Loucy (cell line): ENCODE results near the gene KIFC1.
"Not testable (repeated sequence)": the region's sequence is repeated elsewhere in the genome, so short reads cannot be mapped to it uniquely, and the experiment has no call there.

Source experiments
- H2AFZ ChIP-seq: fragments of 200-600 bp; sonication (generic); 2 replicates; pipeline ENCODE4 v1.6.0; 2016; ENCODE audit warnings: antibody characterized with exemption, mild to moderate bottlenecking, low read length, moderate library complexity
- H3F3A ChIP-seq: fragments of 200-600 bp; 2 replicates; pipeline ENCODE4 v1.6.0; 2016; ENCODE audit warnings: antibody characterized with exemption, low read depth, mild to moderate bottlenecking
- H3K27me3 ChIP-seq: fragments of 200-600 bp; sonication (generic); 2 replicates; pipeline ENCODE4 v1.6.1; 2014; ENCODE audit warnings: low read length, mild to moderate bottlenecking; ENCODE audit not compliant: insufficient read depth, poor library complexity, severe bottlenecking
- H3K36me3 ChIP-seq: fragments of 200-600 bp; sonication (generic); 2 replicates; pipeline ENCODE4 v1.6.1; 2016; ENCODE audit warnings: low read length; ENCODE audit not compliant: insufficient read depth
- H3K4me1 ChIP-seq: fragments of 200-600 bp; sonication (generic); 2 replicates; pipeline ENCODE4 v1.5.1; 2014; ENCODE audit warnings: low read length, mild to moderate bottlenecking; ENCODE audit not compliant: insufficient read depth, poor library complexity, severe bottlenecking
- H3K4me2 ChIP-seq: fragments of 200-600 bp; sonication (generic); 2 replicates; pipeline ENCODE4 v1.6.0; 2014; ENCODE audit warnings: antibody characterized with exemption, low read length, low read depth, mild to moderate bottlenecking; ENCODE audit not compliant: poor library complexity, severe bottlenecking
- H3K4me3 ChIP-seq: fragments of 200-600 bp; sonication (generic); 2 replicates; pipeline ENCODE4 v1.5.1; 2014; ENCODE audit warnings: low read length, mild to moderate bottlenecking, mixed read lengths; ENCODE audit not compliant: poor library complexity, severe bottlenecking
- H3K79me2 ChIP-seq: fragments of 200-600 bp; sonication (generic); 2 replicates; pipeline ENCODE4 v1.6.1; 2014; ENCODE audit warnings: low read length; ENCODE audit not compliant: insufficient read depth
- H3K9ac ChIP-seq: fragments of 200-600 bp; sonication (generic); 2 replicates; pipeline ENCODE4 v1.6.0; 2014; ENCODE audit warnings: mild to moderate bottlenecking, low read depth, low read length, moderate library complexity; ENCODE audit not compliant: poor library complexity, severe bottlenecking
- H3K9me2 ChIP-seq: fragments of 200-600 bp; sonication (generic); replicated peaks from 2 replicates; pipeline ENCODE4 v1.6.1; 2016; ENCODE audit warnings: low read depth, low read length, mixed read lengths
- H3K9me3 ChIP-seq: fragments of 200-600 bp; sonication (generic); 2 replicates; pipeline ENCODE4 v1.6.1; 2014; ENCODE audit warnings: mild to moderate bottlenecking, antibody characterized with exemption, low read length, low read depth; ENCODE audit not compliant: insufficient read depth
- H4K20me1 ChIP-seq: fragments of 200-600 bp; sonication (generic); 2 replicates; pipeline ENCODE4 v1.6.0; 2014; ENCODE audit warnings: antibody characterized with exemption, low read length, mild to moderate bottlenecking; ENCODE audit not compliant: insufficient read depth, poor library complexity, severe bottlenecking
- CTCF ChIP-seq: fragments of 200-600 bp; sonication (generic); conservative IDR thresholded peaks from 2 replicates; pipeline ENCODE4 v1.5.1; 2014; ENCODE audit warnings: mild to moderate bottlenecking, antibody characterized with exemption, low read length
- EZH2phosphoT487 ChIP-seq: fragments of 200-600 bp; IDR thresholded peaks from 2 replicates; pipeline ENCODE4 v1.6.1; 2018; ENCODE audit warnings: antibody characterized with exemption, mild to moderate bottlenecking, moderate library complexity, borderline replicate concordance

The KIFC1 gene

DNA sequence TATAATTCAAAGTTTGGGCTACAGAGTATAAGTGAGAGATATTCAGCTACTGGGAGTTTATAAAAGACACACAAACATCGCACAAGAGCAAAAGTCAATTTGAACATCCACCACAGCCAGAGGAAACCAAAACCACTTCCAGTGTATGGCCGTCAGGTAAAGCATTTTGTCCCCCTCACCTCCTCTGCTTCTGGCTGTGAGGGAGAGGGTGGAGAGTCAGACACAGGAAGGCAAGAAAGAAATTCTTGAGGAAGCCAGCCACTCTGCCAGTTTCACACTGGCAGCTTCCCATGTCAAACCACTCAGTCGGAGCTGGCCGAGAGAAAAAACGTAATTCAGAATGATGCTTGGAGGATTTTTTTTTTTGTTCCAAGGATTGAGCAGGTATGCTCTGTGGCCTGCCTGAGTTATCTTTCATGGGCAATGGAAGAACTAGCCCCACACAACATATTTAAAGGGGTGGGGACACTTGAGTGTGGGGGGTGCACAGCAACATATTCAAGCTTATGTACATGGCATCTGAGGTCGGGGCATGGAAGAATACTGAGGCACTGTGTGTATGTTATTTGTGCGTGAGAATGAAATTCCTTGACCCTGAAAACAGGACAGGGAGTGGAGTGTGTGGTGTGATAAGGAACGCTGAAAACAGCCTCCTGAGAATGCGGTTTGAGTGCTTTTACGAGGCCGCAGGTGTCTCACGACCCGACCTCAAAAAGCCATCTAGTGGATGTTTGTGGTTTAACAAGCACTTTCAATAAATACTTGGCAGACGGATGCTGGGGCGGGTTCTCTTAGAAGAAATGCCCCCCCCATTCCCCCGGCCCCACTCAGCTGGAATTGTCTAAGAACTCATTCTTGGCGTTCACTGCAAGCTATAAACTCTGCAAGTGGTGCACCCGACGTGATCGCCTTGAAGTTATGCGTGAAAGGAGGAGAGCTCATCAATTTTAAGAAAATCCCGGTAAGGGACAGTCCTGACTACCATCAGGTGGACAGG is 46.6 kb upstream of the KIFC1 start:
- H2AFZ ChIP-seq, result no peak overlapping the region
- H3K9me3 ChIP-seq, result no peaks in the 10 kb centered on the region
- no peaks in the 10 kb centered on the region for H4K20me1 ChIP-seq
- no peaks in the 10 kb centered on the region for H3K79me2 ChIP-seq
- H3K36me3 ChIP-seq, result no peaks in the 10 kb centered on the region
- H3K27me3 ChIP-seq, result peaks cover 41% of the 10 kb centered on the region
- no peak overlapping the region for H3K9ac ChIP-seq
- peaks cover 6% of the 10 kb centered on the region; the same call in 1 of the 2 replicates for H3F3A ChIP-seq
- peak overlapping the region; percentile 64 for H3K4me3 ChIP-seq
- no peaks in the 10 kb centered on the region for H3K9me2 ChIP-seq
- peak overlapping the region; percentile 86 for H3K4me2 ChIP-seq
- peaks cover 16% of the 10 kb centered on the region for H3K4me1 ChIP-seq
- peak; percentile 55 for TF ChIP-seq CTCF
- TF ChIP-seq EZH2phosphoT487, result no peak

DNA sequence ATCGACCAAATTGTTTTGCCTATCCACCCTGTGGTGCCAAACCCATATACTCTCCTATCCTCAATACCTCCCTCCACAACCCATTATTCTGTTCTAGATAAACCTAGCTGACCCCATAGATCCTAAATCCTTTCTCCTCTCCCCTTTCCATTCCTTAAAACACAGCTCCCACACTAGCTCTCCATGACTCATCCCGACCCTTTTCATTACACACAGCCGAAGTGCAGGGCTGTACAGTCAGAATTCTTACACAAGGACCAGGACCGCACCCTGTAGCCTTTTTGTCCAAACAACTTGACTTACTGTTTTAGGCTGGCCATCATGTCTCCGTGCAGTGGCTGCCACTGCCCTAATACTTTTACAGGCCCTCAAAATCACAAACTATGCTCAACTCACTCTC is 44.7 kb upstream of the KIFC1 start:
- Histone ChIP-seq H3K27me3 (peaks cover 42% of the 10 kb centered on the region), H3K4me1 (peaks cover 16% of the 10 kb centered on the region)
- not testable (repeated sequence) for H3F3A ChIP-seq, H3K4me3 ChIP-seq, H3K9me2 ChIP-seq, H3K9ac ChIP-seq, H3K79me2 ChIP-seq, H3K4me2 ChIP-seq, H2AFZ ChIP-seq, H3K36me3 ChIP-seq, H4K20me1 ChIP-seq, H3K9me3 ChIP-seq

DNA sequence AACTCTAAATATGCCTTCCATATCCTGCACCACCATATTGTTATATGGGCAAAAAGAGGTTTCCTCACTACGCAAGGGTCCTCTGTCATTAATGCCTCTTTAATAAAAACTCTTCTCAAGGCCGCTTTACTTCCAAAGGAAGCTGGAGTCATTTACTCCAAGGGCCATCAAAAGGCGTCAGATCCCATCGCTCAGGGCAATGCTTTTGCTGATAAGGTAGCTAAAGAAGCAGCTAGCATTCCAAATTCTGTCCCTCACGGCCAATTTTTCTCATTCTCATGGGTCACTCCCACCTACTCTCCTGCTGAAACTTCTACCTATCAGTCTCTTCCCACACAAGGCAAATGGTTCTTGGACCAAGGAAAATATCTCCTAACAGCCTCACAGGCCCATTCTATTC is 43.8 kb upstream of the KIFC1 start:
- no peaks in the 10 kb centered on the region for H4K20me1 ChIP-seq
- TF ChIP-seq CTCF, result no peak
- no peak for TF ChIP-seq EZH2phosphoT487
- peaks cover 16% of the 10 kb centered on the region for H3K4me1 ChIP-seq
- no peaks in the 10 kb centered on the region for H3K79me2 ChIP-seq
- H3K4me3 ChIP-seq, result no peak overlapping the region
- H3K9me3 ChIP-seq, result no peaks in the 10 kb centered on the region
- H3K27me3 ChIP-seq, result peaks cover 42% of the 10 kb centered on the region
- no peaks in the 10 kb centered on the region for H3K36me3 ChIP-seq
- H3F3A ChIP-seq, result peaks cover 6% of the 10 kb centered on the region; the same call in 1 of the 2 replicates
- no peak overlapping the region for H2AFZ ChIP-seq
- H3K9me2 ChIP-seq, result no peaks in the 10 kb centered on the region
- no peak overlapping the region for H3K9ac ChIP-seq
- no peak overlapping the region for H3K4me2 ChIP-seq

- H3K9me3 ChIP-seq, H3K4me2 ChIP-seq: not testable (repeated sequence)
Observed at GRCh38 chr6:33355860-33356259, 35.8 kb upstream of the KIFC1 start.

More at GRCh38 chr6:33355860-33356259, 35.8 kb upstream of the KIFC1 start:
- not testable (repeated sequence) for H3K9me2 ChIP-seq, H4K20me1 ChIP-seq, H2AFZ ChIP-seq, H3K4me1 ChIP-seq, H3K27me3 ChIP-seq, H3K36me3 ChIP-seq, H3K9ac ChIP-seq, H3F3A ChIP-seq, H3K79me2 ChIP-seq, H3K4me3 ChIP-seq
